Activated T-helper 1 cell treated with anti-CD3 and anti-CD28 coated beads, Interleukin-12 subunit alpha, Interleukin-12 subunit beta, Interleukin-2, Interleukin-4 antibody, amounts not matched to agents 30 ng/mL and 10 ng/mL and 1 ng/mL, durations not matched to agents 14 hours and 24 hours and 36 hours (primary cell): Measurements from ENCODE around the gene ABHD15. TPM values are rescaled to one million over a fixed set of nuclear protein-coding genes. Genes with fewer than 3 reads are reported as not detected.
A peak's percentile ranks its signal among the peaks of the same experiment; 100 is the strongest.

Experiments
- DNase-seq: peaks from one replicate; pipeline ENCODE4 v3.0.0; 2021; ENCODE audit warnings: low spot score
- H3K27ac Mint-ChIP-seq: one replicate; pipeline ENCODE4 v1.8.0; 2021; ENCODE audit warnings: mild to moderate bottlenecking, mixed read lengths
- H3K27me3 Mint-ChIP-seq: one replicate; pipeline ENCODE4 v1.8.0; 2022; ENCODE audit warnings: mild to moderate bottlenecking, moderate library complexity, mixed read lengths; ENCODE audit not compliant: insufficient read depth
- H3K36me3 Mint-ChIP-seq: one replicate; pipeline ENCODE4 v1.8.0; 2021; ENCODE audit warnings: low read depth, mixed read lengths
- H3K4me1 Mint-ChIP-seq: one replicate; pipeline ENCODE4 v1.8.0; 2021; ENCODE audit warnings: low read depth, mixed read lengths
- H3K4me3 Mint-ChIP-seq: one replicate; pipeline ENCODE4 v1.8.0; 2021; ENCODE audit warnings: mild to moderate bottlenecking, moderate library complexity, mixed read lengths
- H3K9me3 Mint-ChIP-seq: one replicate; pipeline ENCODE4 v1.8.0; 2021; ENCODE audit warnings: mixed read lengths
- intact Hi-C: fragments of 100-400 bp; cut with micrococcal nuclease; formaldehyde crosslinking; loops from one replicate; pipeline ENCODE4 v1.15.1; 2024
- total RNA-seq: library from RNA; stranded (reverse); gene quantifications from 2 replicates; pipeline ENCODE4 v1.2.3, GENCODE V29; 2022

ABHD15 gene
- total RNA-seq, 1 donor from 2014 or later = 19.5 TPM

GRCh38 chr17:29591737-29592608 lies 25.1 kb upstream of the ABHD15 start:
- Mint-ChIP-seq H3K27ac (peak overlapping the region; percentile 80), H3K36me3 (no peaks in the 10 kb centered on the region), H3K27me3 (no peaks in the 10 kb centered on the region), H3K9me3 (no peaks in the 10 kb centered on the region), H3K4me3 (peak overlapping the region; percentile 87), H3K4me1 (peaks cover 41% of the 10 kb centered on the region)
- peak; percentile 78 for DNase-seq
- intact Hi-C loops = no loop called here

GRCh38 chr17:29591146-29591736 lies 24.4 kb upstream of the ABHD15 start:
- no peaks in the 10 kb centered on the region for H3K36me3 Mint-ChIP-seq
- intact Hi-C loops = no loop called here
- H3K9me3 Mint-ChIP-seq = no peaks in the 10 kb centered on the region
- H3K27me3 Mint-ChIP-seq = no peaks in the 10 kb centered on the region
- peak overlapping the region; percentile 87 for H3K4me3 Mint-ChIP-seq
- DNase-seq = no peak
- peaks cover 48% of the 10 kb centered on the region for H3K4me1 Mint-ChIP-seq
- peak overlapping the region; percentile 80 for H3K27ac Mint-ChIP-seq

GRCh38 chr17:29590411-29591145 lies 23.7 kb upstream of the ABHD15 start:
- intact Hi-C loops = no loop called here
- Mint-ChIP-seq H3K4me3 (peak overlapping the region; percentile 87), H3K4me1 (peaks cover 55% of the 10 kb centered on the region)

GRCh38 chr17:29589524-29590410 lies 22.9 kb upstream of the ABHD15 start, which contains the start of gene GIT1:
TSS of gene GIT1 (minus strand) at chr17:29589648. CDS start at chr17:29589378, 270 bp downstream.
- peak within 1 kb of the TSS; percentile 87 for H3K27ac Mint-ChIP-seq
- H3K4me3 Mint-ChIP-seq = peak within 1 kb of the TSS; percentile 96
- H3K4me1 Mint-ChIP-seq = peaks cover 63% of the 10 kb centered on the region
- peak; percentile 84 for DNase-seq
- H3K27me3 Mint-ChIP-seq = no peaks in the 10 kb centered on the region
- no peaks in the 10 kb centered on the region for H3K36me3 Mint-ChIP-seq
- H3K9me3 Mint-ChIP-seq = no peaks in the 10 kb centered on the region
- intact Hi-C loops = loop anchor here (1.0 to 2.0 kb wide), 4 partner anchors 9 to 339 kb away; partner anchors contain the start of gene TP53I13

More at GRCh38 chr17:29590411-29591145, 23.7 kb upstream of the ABHD15 start:
- Mint-ChIP-seq H3K36me3 (no peaks in the 10 kb centered on the region), H3K27me3 (no peaks in the 10 kb centered on the region), H3K9me3 (no peaks in the 10 kb centered on the region), H3K27ac (peak overlapping the region; percentile 29)
- DNase-seq = no peak

- DNase-seq = peak; percentile 42
- intact Hi-C loops = loop anchor here (1.0 to 2.0 kb wide), 4 partner anchors 8 to 340 kb away; partner anchors contain the start of gene TP53I13
- H3K27ac Mint-ChIP-seq = peak overlapping the region; percentile 78
- H3K27me3 Mint-ChIP-seq = no peaks in the 10 kb centered on the region
- H3K4me1 Mint-ChIP-seq = peaks cover 68% of the 10 kb centered on the region
- no peaks in the 10 kb centered on the region for H3K9me3 Mint-ChIP-seq
- peak overlapping the region; percentile 96 for H3K4me3 Mint-ChIP-seq
- no peaks in the 10 kb centered on the region for H3K36me3 Mint-ChIP-seq
Observed at GRCh38 chr17:29588562-29589411, 21.9 kb upstream of the ABHD15 start.

GRCh38 chr17:29588017-29588561 lies 21.3 kb upstream of the ABHD15 start:
- Mint-ChIP-seq H3K36me3 (no peaks in the 10 kb centered on the region), H3K4me1 (peaks cover 70% of the 10 kb centered on the region), H3K27ac (peak overlapping the region; percentile 78)

GRCh38 chr17:29587591-29587990 lies 20.8 kb upstream of the ABHD15 start:
- Mint-ChIP-seq H3K4me1 (peaks cover 70% of the 10 kb centered on the region), H3K9me3 (no peaks in the 10 kb centered on the region), H3K27me3 (no peaks in the 10 kb centered on the region), H3K4me3 (peak overlapping the region; percentile 96), H3K27ac (no peak overlapping the region), H3K36me3 (no peaks in the 10 kb centered on the region)
- intact Hi-C loops = no loop called here
- no peak for DNase-seq

More at GRCh38 chr17:29588017-29588561, 21.3 kb upstream of the ABHD15 start:
- no peaks in the 10 kb centered on the region for H3K9me3 Mint-ChIP-seq
- H3K4me3 Mint-ChIP-seq = peak overlapping the region; percentile 96
- DNase-seq = no peak
- intact Hi-C loops = loop anchor here (2.0 kb wide), 1 partner anchor 341 kb away; no protein-coding TSS in a partner anchor
- no peaks in the 10 kb centered on the region for H3K27me3 Mint-ChIP-seq

GRCh38 chr17:29586676-29587469 lies 20.0 kb upstream of the ABHD15 start:
- H3K4me1 Mint-ChIP-seq = peaks cover 64% of the 10 kb centered on the region

GRCh38 chr17:29585080-29585751 lies 18.4 kb upstream of the ABHD15 start:
- H3K4me3 Mint-ChIP-seq = peak overlapping the region; percentile 45
- no peaks in the 10 kb centered on the region for H3K27me3 Mint-ChIP-seq
- intact Hi-C loops = no loop called here
- H3K36me3 Mint-ChIP-seq = peaks cover 14% of the 10 kb centered on the region
- no peaks in the 10 kb centered on the region for H3K9me3 Mint-ChIP-seq
- H3K4me1 Mint-ChIP-seq = peaks cover 54% of the 10 kb centered on the region
- H3K27ac Mint-ChIP-seq = no peak overlapping the region
- no peak for DNase-seq

More at GRCh38 chr17:29586676-29587469, 20.0 kb upstream of the ABHD15 start:
- Mint-ChIP-seq H3K27ac (no peak overlapping the region), H3K9me3 (no peaks in the 10 kb centered on the region), H3K4me3 (peak overlapping the region; percentile 96), H3K27me3 (no peaks in the 10 kb centered on the region), H3K36me3 (peaks cover 6% of the 10 kb centered on the region)
- DNase-seq = no peak
- intact Hi-C loops = no loop called here

GRCh38 chr17:29584452-29585079 lies 17.7 kb upstream of the ABHD15 start:
- H3K9me3 Mint-ChIP-seq = no peaks in the 10 kb centered on the region
- peaks cover 58% of the 10 kb centered on the region for H3K4me1 Mint-ChIP-seq
- intact Hi-C loops = no loop called here
- H3K27me3 Mint-ChIP-seq = no peaks in the 10 kb centered on the region
- H3K36me3 Mint-ChIP-seq = peaks cover 19% of the 10 kb centered on the region
- DNase-seq = no peak
- no peak overlapping the region for H3K4me3 Mint-ChIP-seq
- H3K27ac Mint-ChIP-seq = no peak overlapping the region
